GM10847 (cell line): Measurements from ENCODE around the gene ISM1.

Experiments used
- POLR2A ChIP-seq: IDR thresholded peaks from 2 replicates; pipeline ENCODE4 v1.6.1; 2011; ENCODE audit not compliant: insufficient read length; ENCODE audit errors: extremely low read depth

Gene ISM1

GRCh38 chr20:13298692-13299373 is 77.8 kb downstream of the ISM1 start:
- no peak for TF ChIP-seq POLR2A

GRCh38 chr20:13299401-13299800 is 78.3 kb downstream of the ISM1 start:
- TF ChIP-seq POLR2A: no peak

- TF ChIP-seq POLR2A: no peak
These were observed 80.5 kb downstream of the ISM1 start for GRCh38 chr20:13301596-13301995.

GRCh38 chr20:13302647-13303450 is 81.8 kb downstream of the ISM1 start:
- no peak for TF ChIP-seq POLR2A

DNA sequence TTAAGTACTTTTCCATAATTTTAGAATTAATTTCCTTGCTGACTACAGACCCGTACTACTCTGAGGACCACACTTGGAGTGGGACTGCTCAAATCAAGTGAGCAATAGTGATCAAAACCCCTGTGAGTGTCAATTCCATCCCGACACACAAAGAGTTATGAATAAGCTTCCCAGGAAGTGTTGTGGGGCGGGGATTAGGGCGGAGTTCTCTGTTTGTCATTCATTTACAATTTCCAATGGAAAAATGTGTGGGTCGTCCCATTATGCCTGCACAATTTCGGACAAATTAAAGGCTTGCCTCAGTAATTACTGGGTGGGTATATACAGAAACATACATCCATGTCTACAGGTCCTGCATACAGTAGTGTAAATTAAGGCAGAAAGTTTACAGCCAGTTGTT is 84.2 kb downstream of the ISM1 start:
- TF ChIP-seq POLR2A: no peak

DNA sequence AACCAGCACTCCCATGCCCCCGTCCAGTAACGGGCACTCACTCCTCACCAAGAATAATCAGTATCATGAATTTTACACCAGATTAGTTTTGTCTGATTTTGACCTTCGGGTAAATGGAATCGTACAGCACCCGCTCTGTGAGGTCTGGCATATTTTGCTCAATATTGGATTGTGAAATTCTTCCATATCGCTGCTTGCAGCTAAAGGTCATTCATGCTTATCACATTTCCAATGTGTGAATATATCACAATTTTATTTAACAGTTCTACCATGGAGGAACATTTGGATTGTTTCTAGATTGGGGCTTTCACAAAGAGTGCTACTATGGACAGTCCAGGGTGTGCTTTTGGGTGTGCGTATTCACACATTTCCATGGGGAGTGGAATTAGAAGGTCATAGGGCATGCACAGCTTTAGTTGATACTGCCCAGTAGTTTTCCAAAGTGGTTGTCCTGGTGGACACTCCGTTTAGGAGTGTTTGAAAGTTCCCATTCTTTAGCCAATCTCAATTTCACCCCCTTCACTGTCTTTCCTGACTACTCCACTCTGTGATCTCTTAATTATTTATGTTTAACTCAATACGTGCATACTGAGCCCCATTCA is 86.6 kb downstream of the ISM1 start:
- TF ChIP-seq POLR2A: no peak

DNA sequence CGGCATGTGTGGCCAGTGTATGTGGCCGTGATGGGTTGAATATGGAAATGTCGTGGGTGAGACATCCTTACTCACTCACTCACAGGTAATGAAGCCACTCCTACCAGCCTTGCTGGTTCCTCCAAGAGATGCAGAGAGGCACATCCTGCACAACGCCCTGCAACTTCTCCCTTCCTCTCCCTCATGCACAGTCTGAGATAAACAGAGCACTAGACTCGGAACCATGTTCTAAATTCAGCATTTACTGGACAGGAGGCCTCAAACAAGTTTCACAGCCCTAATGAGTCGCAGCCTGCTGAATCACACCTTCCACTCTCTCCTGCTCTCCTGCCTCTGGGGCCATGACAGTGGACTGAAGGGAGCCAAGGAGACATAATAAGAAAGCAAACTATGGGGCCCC is 91.2 kb downstream of the ISM1 start:
- TF ChIP-seq POLR2A: no peak

DNA sequence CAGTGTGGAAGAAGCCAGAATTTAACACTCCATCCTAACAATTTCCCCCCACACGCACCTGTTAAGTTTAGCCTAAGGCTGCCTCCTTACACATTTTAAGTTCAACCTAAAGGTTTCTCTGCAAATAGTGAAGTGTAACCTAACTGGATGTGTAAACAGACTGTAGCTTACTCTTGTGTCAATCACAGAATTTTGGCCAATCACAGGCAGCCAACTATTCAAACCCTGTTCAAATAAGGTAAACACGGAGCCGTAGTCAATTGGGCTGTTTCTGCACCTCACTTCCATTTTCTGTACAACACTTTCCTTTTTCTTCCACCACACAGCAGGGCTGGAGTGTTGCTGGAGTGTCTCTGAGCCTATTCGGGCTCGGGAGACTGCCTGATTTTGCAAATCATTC is 92.1 kb downstream of the ISM1 start:
- TF ChIP-seq POLR2A: no peak

DNA sequence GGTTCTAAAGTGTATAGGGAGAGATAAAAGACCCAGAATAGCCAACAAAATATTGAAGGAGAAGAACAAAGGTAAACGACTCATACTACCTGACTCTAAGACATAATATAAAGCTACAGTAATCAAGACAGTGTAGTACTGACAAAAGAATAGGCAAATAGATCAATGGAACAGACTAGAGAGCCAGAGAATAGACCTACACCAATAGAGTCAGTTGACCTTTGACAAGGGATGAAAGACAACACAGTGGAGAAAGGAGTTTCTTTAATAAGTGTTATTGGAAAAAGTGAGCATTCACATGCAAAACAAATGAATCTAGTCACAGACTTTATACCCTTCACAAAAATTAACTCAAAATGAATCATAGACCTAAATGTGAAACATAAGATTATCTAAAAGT is 96.4 kb downstream of the ISM1 start:
- TF ChIP-seq POLR2A: no peak

GRCh38 chr20:13318871-13319521 is 97.9 kb downstream of the ISM1 start:
- no peak for TF ChIP-seq POLR2A

DNA sequence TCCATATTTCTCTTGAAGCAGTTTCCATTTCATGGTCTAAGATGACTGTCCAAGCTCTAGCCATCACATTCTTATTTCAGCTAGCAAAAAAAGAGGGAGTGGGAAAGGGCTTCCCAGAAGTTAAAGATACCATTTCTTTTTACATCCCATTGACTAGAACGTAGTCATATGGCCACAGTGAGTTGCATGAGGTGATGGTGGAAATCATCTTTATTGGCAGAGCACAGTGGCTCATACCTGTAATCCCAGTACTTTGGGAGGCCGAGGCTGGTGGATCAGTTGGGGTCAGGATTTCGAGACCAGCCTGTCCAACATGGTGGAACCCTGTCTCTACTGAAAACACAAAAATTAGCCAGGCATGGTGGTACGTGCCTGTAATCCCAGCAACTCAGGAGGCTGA is 99.6 kb downstream of the ISM1 start:
- no peak for TF ChIP-seq POLR2A

GRCh38 chr20:13321416-13321815 is 100.3 kb downstream of the ISM1 start:
- TF ChIP-seq POLR2A: no peak

DNA sequence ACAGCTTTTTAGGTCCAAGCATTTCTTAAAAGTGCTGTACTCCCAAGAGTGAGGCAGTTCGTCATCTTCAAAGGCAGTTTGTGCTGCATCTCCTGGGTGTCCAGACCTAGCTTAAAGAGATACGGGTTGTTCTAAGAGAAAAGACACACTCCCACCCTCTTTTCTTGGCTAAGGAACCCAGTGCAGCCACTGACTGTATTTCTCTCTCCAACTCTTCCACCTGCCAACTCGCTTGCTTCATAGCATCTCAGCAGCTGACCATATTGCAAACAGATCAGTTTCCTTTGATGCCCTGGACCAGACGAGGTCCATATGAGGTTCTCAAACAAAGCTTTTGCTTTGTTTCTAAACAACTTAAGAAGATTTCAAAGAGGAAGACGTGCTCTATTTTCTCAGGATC is 101.1 kb downstream of the ISM1 start:
- no peak for TF ChIP-seq POLR2A

DNA sequence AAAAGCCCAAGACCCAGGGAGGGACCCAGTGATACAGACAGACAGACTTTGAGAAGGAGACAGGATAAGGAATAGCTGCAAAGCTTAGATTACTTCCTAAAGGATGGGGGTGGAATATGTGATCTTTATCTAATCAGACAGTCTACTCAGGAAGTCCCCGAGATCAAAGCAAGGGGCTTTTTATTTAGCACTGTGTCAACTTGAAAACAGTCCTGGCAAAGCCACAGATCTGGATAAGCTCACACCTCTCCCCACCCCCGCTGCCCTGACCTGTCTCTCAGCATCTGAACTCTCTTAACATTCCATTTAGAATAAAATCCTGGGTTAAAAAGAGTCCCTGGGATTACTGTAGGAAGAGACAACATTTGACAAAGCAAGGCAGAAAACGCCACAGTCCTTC is 101.5 kb downstream of the ISM1 start:
- TF ChIP-seq POLR2A: no peak

GRCh38 chr20:13325033-13325432 is 104.0 kb downstream of the ISM1 start:
- TF ChIP-seq POLR2A: no peak

GRCh38 chr20:13325796-13326340 is 104.8 kb downstream of the ISM1 start:
- no peak for TF ChIP-seq POLR2A

DNA sequence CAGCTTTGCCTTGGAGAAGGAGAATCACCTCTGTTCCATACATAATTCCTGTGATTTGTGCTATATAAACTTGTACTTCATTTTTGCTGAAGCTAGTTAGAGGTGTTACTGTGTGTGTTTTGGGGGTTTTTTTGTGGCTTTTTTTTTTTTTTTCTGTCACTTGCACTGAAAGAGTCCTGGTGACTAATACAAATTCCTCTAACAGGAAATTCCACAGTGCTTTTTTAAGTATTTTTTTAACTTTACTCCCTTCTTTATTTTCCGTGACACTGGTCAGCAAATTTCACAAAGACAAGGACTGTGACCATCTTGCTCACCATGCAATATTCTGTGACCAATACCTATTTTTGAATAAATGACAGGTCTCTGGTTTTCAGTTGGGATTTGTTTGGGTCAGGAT is 110.5 kb downstream of the ISM1 start:
- no peak for TF ChIP-seq POLR2A
